KOPT-K1 (cell line): ENCODE data around the gene ANKDD1A.

ENCODE experiments used
- H3K27ac ChIP-seq: fragments of 200-600 bp; sonication (generic); 2 replicates; pipeline ENCODE4 v1.5.1; 2016; ENCODE audit warnings: antibody characterized with exemption, mild to moderate bottlenecking, low read depth, low read length; ENCODE audit not compliant: poor library complexity, severe bottlenecking
- H3K36me3 ChIP-seq: fragments of 200-600 bp; sonication (generic); 2 replicates; pipeline ENCODE4 v1.5.1; 2017; ENCODE audit warnings: antibody characterized with exemption, mild to moderate bottlenecking, low read length, moderate library complexity; ENCODE audit not compliant: insufficient read depth
- H3K9me3 ChIP-seq: fragments of 200-600 bp; sonication (generic); 2 replicates; pipeline ENCODE4 v1.5.1; 2017; ENCODE audit warnings: antibody characterized with exemption, low read length, mild to moderate bottlenecking; ENCODE audit not compliant: insufficient read depth, poor library complexity, severe bottlenecking

ANKDD1A gene

DNA sequence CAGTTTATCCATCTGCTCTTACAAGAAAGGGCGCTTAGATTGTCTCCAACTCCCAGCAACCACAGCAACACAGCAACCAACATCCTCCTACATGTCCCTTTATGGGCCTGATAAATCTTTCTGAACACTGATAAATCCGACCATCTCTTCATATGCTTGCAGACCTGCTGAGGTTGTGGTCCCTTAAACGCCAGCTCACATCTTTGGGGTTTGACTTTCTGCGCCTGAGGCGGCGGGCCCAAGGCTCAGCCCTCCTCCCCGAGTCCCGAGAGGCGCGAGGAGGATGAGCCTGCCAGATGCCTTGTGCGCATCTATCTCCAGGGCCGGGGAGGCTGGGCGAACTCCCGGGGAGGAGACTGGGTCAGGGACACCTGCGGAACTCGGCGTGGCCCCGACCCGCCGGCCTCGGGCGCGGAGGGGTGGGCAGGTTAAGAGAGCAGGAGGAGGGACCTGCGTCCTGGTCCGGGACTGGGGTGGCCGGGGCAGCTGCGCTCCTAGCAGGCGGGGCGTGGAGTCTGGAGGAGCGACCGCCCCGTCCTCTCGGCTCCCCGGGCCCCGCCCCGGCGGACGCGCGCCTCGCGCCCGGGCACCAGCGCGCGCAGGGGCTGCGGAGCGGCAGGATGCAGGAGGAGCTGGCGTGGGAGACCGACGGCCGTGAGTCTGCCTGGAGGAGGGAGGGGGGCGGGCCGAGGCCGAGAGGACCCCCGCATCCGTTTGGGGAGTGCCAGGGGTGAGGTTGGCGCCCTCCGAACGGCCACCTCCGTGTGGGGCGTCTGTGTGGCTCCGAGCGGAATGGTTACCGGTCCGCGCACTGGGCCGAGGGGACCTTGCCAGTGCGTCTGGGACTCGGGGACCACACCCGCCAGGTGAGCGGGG, at the start of gene ANKDD1A:
Gene ANKDD1A (plus strand): TSS at position 592 of the 876 bp plus-strand sequence. CDS start 29 bp downstream, at position 621.
- no peaks in the 10 kb centered on the region for H3K36me3 ChIP-seq
- no peaks in the 10 kb centered on the region for H3K9me3 ChIP-seq
- H3K27ac ChIP-seq, result no peak within 1 kb of the TSS

DNA sequence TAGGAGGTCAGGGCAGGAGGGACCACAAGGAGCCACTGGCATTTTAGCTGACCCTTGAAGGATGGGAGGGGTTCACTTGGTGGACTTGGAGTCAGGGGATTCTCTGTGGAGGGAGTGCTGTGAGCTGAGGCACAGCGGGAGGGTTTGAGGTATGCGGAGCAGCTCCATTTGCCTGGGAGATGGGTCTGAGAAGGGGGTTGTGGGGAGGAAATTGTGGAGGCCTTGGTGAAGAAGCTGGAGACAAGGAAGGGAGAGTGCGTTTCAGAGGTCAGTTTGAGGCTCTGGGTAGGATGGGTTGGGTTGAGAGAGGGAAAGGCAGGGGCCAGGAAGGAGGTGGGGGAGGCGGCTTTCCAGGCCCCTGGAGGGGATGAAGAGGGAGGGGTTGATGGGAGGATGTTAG, 49.7 kb upstream of the ANKDD1A start:
- Histone ChIP-seq H3K9me3 (no peaks in the 10 kb centered on the region), H3K36me3 (peaks cover 86% of the 10 kb centered on the region), H3K27ac (no peak overlapping the region)

DNA sequence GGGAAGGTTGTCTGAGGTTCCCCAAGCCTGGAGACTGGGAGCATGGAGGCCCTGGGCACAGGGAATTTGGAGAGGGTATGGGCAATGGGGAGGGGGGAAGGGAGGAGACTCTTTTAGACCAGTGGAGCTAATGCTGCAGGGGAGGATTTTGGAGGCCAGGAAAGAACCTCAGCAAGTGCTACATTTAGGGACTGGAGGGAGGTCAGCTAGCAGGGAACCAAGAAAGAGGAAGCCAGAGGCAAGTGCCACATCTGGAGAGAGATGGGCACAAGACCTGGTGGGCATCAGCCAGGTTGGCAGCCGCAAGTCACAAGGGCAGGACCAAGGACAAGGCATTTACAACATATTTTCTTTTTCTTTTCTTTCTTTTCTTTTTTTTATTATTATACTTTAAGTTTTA, 49.3 kb upstream of the ANKDD1A start:
- H3K27ac ChIP-seq, result no peak overlapping the region
- H3K36me3 ChIP-seq, result peaks cover 86% of the 10 kb centered on the region
- no peaks in the 10 kb centered on the region for H3K9me3 ChIP-seq

DNA sequence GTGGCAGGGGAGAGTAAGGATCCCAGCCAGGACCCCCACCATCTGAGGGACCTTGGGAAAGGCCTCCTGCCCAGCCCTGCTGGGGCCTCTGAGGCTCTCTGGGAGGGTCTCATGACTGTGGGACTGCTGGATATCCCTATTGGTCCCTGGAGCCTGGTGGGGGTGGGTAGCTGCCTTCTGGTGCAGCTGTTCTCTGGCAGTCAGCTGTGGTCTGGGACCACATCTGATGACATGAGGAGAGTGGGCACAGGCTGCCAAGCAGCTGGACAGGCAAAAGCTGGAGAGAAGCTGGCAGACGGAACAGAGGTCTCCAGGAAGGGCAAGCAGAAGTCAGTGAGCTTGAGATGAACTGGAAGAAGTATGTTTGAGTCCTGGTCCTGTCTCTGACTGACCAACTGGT, 47.6 kb upstream of the ANKDD1A start:
- Histone ChIP-seq H3K36me3 (peaks cover 77% of the 10 kb centered on the region), H3K9me3 (no peaks in the 10 kb centered on the region), H3K27ac (no peak overlapping the region)

DNA sequence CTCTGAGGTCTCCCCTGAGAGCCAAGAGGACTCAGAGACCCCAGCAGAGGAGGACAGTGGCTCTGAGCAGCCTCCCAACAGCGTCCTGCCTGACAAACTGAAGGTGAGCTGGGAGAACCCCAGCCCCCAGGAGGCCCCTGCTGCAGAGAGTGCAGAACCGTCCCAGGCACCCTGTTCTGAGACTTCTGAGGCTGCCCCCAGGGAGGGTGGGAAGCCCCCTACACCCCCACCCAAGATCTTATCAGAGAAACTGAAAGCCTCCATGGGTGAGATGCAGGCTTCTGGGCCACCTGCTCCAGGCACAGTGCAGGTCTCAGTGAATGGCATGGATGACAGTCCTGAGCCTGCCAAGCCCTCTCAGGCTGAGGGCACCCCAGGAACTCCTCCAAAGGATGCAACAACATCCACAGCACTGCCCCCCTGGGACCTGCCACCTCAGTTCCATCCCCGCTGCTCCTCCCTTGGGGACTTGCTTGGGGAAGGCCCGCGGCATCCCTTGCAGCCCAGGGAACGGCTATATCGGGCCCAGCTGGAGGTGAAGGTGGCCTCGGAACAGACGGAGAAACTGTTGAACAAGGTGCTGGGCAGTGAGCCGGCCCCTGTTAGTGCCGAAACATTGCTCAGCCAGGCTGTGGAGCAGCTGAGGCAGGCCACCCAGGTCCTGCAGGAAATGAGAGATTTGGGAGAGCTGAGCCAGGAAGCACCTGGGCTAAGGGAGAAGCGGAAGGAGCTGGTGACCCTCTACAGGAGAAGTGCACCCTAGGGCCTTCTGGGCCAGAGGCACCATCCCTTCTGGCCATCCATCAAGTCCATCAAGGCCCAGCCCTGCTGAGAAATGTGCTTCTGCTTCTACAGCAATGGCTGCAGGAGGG, 46.3 kb upstream of the ANKDD1A start:
- no peaks in the 10 kb centered on the region for H3K9me3 ChIP-seq
- H3K36me3 ChIP-seq, result peaks cover 64% of the 10 kb centered on the region
- H3K27ac ChIP-seq, result no peak overlapping the region

DNA sequence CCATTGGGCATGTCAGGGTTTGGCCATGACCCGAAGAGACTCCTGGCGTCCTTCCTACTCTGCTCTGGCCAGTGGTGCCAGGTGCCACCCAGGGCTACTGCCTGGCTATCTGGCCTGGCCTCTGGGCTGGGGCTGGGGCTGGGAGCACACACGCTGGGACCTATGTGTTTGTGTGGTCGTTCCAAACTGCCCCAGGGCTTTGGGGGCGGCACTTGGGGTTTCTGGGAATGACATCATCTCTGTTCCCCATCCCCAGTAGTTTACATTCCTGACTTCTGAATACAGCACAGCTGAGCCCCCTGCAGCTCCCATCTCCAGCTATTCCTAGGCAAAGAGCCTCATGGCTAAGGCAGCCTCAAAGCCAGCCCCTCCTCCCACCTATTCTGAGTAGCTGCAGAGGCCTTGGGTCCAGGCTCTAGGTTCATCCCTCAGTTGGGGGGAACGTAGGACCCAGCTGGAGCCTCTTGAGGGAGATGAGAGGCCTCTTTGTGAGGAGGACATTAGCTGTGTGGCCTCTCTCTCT, 45.6 kb upstream of the ANKDD1A start:
- H3K27ac ChIP-seq, result no peak overlapping the region
- H3K36me3 ChIP-seq, result peaks cover 57% of the 10 kb centered on the region
- no peaks in the 10 kb centered on the region for H3K9me3 ChIP-seq

DNA sequence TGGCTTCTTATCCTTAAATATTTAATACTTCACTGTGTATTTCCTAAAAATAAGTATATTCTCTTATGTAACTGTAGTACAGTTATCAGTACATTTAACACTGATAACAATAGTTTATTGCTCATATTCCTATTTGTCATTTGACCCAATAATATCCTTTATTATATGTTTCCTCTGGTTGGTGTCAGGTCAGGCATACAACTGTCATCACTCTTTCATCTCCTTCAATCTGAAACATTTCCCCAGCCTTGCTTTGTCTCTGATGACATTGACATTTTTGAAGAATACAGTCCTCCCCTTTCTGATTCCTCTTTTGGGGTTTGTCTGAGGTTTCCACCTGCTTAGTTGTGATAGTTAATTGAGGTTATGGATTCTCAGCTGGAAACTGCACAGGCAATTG, 42.2 kb upstream of the ANKDD1A start:
- H3K27ac ChIP-seq, result no peak overlapping the region
- no peaks in the 10 kb centered on the region for H3K9me3 ChIP-seq
- peaks cover 33% of the 10 kb centered on the region for H3K36me3 ChIP-seq

DNA sequence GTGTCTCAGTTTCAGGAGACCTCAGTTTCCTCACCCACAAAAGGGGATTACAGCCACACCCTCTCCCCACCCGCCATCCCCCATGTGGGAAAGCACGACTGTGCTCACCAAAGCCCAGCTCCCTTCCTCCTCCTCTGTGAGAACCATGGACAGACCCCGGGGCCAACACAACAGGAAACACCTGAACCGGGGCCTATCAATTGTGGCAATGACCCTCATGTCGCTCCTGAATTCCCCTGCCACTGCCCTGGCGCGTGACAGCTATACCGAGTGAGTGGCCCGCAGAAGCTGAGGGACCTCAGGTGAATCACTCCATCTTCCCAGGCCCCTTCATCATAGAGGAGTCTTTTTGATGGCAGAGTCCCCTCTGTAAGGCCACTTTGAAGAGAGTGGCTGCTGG, 41.3 kb upstream of the ANKDD1A start:
- Histone ChIP-seq H3K36me3 (peaks cover 25% of the 10 kb centered on the region), H3K9me3 (no peaks in the 10 kb centered on the region), H3K27ac (no peak overlapping the region)

DNA sequence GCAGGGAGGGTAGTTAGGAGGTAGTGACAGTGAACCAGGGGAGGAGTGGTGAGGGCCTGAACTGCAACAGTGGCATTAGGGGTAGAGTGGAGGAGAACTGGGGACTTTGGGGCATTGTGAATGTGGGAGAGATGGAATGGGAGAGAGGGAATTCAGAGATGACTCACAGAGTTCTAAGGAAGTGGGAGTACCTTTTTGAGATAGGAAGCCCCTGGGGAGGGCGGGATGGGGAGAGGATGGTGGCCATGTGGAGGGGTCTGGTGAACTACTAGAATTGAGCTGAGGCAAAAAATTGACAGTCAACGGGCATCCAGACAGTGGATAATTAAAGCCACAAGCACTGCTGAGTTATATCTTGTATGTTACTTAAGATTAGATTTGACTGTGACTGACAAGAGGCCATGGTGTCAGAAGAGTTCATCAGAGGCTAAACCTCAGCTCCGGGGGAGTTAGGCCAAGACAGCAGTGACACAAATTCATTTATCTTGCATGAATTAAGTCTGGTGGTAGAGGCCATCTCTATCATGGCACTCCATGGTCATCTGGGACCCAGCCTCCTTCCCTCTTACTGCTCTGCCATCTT, 36.0 kb upstream of the ANKDD1A start:
- no peak overlapping the region for H3K27ac ChIP-seq
- no peaks in the 10 kb centered on the region for H3K9me3 ChIP-seq
- no peaks in the 10 kb centered on the region for H3K36me3 ChIP-seq

DNA sequence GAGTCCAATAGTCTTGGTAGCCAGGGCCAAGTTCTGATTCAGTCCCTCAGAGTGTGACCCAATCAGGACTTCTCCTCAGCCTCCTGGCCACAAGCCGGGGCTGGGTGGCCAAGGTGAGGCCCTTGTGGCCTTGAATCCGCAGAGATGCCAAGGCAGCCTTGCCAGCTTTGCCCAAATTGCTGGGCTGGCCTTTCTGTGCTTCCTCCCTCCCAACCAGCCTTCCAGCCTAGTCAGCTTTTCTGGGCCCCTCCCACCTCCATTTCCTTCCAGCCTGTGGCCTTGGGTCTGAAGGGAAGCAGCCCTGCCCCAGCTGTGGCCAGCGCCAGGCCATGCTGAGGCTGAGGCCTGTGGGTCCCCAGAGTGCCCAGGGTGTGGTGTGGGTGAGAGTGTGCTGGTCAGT, 34.3 kb upstream of the ANKDD1A start:
- Histone ChIP-seq H3K36me3 (no peaks in the 10 kb centered on the region), H3K27ac (peak overlapping the region; percentile 22)

DNA sequence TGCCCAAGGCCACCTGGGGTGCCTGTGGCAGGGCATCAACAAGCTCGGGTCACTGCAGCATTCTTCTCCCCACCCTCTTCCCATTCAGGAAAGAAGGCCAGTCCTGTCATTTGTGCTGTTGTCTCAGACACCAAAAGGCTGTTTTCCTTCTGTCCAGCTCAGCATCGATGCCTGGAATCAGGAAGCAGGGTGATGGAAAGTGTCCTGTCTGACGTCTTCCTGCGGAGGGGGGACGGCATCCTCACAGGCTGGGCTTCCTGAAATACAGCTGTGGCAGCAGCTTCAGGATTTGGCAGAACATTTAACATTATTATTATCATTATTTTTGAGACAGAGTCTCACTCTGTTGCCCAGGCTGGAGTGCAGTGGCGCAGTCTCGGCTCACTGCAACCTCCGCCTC, 33.0 kb upstream of the ANKDD1A start:
- no peak overlapping the region for H3K27ac ChIP-seq
- H3K9me3 ChIP-seq, result no peaks in the 10 kb centered on the region
- no peaks in the 10 kb centered on the region for H3K36me3 ChIP-seq

More for the DNA sequence above, 34.3 kb upstream of the ANKDD1A start:
- H3K9me3 ChIP-seq, result no peaks in the 10 kb centered on the region

DNA sequence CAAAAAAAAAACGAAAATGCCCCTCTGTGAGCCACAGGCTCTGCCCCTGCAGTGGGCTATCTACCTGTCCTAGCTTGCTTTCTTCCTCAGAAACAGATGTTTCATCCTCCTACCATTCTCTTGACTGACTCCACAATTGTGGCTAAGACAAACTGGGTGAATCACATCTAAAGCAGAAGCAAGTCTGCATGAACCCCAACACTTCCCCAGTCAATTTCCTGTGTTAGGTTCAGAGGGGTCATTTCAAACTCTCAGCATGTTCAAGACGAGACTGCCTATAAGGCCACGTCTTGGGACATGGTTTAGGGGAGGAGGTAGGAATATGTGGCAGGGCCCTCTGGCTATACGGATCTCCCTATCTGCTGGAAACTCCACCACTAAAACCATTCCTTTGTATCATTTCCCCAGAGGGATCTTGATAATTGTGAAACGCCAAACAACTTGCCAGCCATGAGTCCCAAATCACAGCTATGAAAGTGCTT, 28.6 kb upstream of the ANKDD1A start:
- Histone ChIP-seq H3K9me3 (no peaks in the 10 kb centered on the region), H3K36me3 (no peaks in the 10 kb centered on the region), H3K27ac (no peak overlapping the region)

DNA sequence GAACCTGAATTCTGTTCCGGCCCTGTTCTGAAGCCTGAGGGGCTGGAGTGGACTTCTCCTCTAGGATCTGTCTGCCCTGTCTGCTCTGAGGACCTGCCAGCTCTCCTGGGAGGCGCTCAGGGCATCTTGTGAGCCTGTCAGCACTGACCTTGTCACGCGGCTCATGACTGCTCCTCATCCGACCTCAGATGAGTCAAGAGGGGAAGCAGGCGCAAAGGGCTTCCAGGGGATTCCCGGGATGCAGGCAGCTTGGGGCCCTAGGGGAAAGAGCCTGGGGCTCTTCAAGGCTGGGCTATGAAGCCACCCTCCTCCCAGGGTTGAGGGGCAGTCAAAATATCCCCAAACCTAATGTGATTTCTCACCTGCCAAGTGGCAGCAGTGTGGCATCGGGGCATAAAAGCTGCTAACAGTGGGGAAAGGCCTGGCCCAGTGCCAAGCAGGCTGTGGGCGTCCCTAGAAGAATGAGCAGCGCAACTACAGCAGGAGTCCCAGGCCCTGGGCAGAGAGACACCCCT, 27.6 kb upstream of the ANKDD1A start:
- Histone ChIP-seq H3K9me3 (no peaks in the 10 kb centered on the region), H3K27ac (no peak overlapping the region), H3K36me3 (no peaks in the 10 kb centered on the region)

DNA sequence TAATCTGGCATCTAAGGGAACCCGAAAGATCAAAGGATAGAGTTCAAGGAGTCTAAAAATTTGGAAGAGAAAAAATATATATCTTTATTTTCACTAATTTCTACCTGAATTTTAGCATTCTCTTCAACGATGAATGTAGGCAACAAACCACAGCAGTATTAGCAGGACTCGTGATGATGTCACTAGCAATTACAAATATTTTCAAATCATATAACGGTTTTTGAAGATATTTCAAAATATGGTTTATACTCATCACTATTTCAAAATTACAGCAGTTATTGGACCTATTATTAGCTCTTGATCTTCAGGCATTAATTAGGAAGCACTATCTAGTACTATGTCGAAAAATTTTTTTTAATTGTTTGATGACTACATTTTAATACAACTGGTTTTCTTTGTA, 27.0 kb upstream of the ANKDD1A start:
- Histone ChIP-seq H3K9me3 (no peaks in the 10 kb centered on the region), H3K36me3 (no peaks in the 10 kb centered on the region), H3K27ac (no peak overlapping the region)

DNA sequence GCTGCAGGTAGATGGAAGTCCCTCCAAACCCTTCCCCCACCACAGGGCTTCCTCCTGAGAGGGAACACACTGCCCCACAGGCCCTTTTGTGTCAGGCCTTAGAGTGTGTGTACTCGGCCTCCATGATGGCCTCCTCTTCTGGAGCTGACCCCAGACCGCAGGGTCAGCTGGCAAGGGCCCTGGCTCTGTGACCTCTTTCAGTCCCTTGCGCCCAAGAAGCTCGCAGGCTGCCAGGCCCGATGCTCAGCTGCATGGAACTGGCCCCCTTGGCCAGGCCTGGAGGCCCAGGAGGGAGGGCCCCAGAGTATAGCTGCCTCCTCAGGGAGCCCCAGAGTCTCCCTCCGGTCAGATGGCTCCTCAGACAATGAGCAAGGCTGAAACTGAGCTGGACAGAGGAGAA, 23.4 kb upstream of the ANKDD1A start:
- Histone ChIP-seq H3K36me3 (no peaks in the 10 kb centered on the region), H3K9me3 (no peaks in the 10 kb centered on the region), H3K27ac (no peak overlapping the region)
